CD4-positive, CD25-positive, alpha-beta regulatory T cell (primary cell): Measurements from ENCODE around the gene NUDT2. TPM values are rescaled to one million over a fixed set of nuclear protein-coding genes. Genes with fewer than 3 reads are reported as not detected.

ENCODE experiments used
- ATAC-seq, 2 donors: fragments of 150-1000 bp; cut with Tn5 transposase; one replicate each; pipeline ENCODE4 v1.10.0; 2021; ENCODE audit warnings: low read depth in 2 of 2, moderate number of reproducible peaks in 2 of 2, moderate library complexity in 1 of 2
- DNase-seq, 3 donors: peaks; one replicate each; pipeline versions ENCODE4 v3.0.0 to v3.0.0-alpha.2; 2012 to 2022; ENCODE audit warnings: mixed read lengths in 1 of 3
- H3K27ac ChIP-seq: one replicate; pipeline ENCODE4 v1.7.0; 2013; ENCODE audit warnings: mild to moderate bottlenecking, low read length; ENCODE audit not compliant: insufficient read depth, poor library complexity, severe bottlenecking
- H3K27me3 ChIP-seq: one replicate; pipeline ENCODE4 v1.7.0; 2013; ENCODE audit warnings: low read length; ENCODE audit not compliant: control insufficient read depth, insufficient read depth
- H3K36me3 ChIP-seq: one replicate; pipeline ENCODE4 v1.7.0; 2013; ENCODE audit warnings: mild to moderate bottlenecking, low read length, moderate library complexity; ENCODE audit not compliant: control insufficient read depth, insufficient read depth
- H3K4me1 ChIP-seq: 2 replicates; pipeline ENCODE4 v1.7.0; 2013; ENCODE audit warnings: mild to moderate bottlenecking, low read length; ENCODE audit not compliant: insufficient read depth, control insufficient read depth, poor library complexity, severe bottlenecking
- H3K4me3 ChIP-seq: one replicate; pipeline ENCODE4 v1.7.0; 2013; ENCODE audit warnings: low read depth, mild to moderate bottlenecking, low read length, moderate library complexity
- H3K9me3 ChIP-seq, 2 experiments: 1 replicate in 1 of 2; 2 replicates in 1 of 2; pipeline ENCODE4 v1.7.0; 2013; ENCODE audit warnings: low read length in 2 of 2, mild to moderate bottlenecking in 1 of 2, moderate library complexity in 1 of 2; ENCODE audit not compliant: control insufficient read depth in 2 of 2
- H3K27ac Mint-ChIP-seq, 3 donors: one replicate each; pipeline ENCODE4 v1.8.0; 2020 to 2022; ENCODE audit warnings: mild to moderate bottlenecking in 3 of 3, mixed read lengths in 3 of 3, moderate library complexity in 2 of 3
- H3K27me3 Mint-ChIP-seq: one replicate; pipeline ENCODE4 v1.8.0; 2022; ENCODE audit warnings: mild to moderate bottlenecking, mixed read lengths
- H3K36me3 Mint-ChIP-seq: one replicate; pipeline ENCODE4 v1.8.0; 2020; ENCODE audit warnings: mixed read lengths
- H3K4me1 Mint-ChIP-seq, 4 donors: one replicate each; pipeline ENCODE4 v1.8.0; 2020 to 2022; ENCODE audit warnings: mixed read lengths in 4 of 4, mild to moderate bottlenecking in 1 of 4
- H3K4me3 Mint-ChIP-seq, 4 donors: one replicate each; pipeline ENCODE4 v1.8.0; 2020 to 2022; ENCODE audit warnings: mild to moderate bottlenecking in 4 of 4, mixed read lengths in 4 of 4, moderate library complexity in 3 of 4
- H3K9me3 Mint-ChIP-seq, 7 donors: one replicate each; pipeline ENCODE4 v1.8.0; 2020 to 2022; ENCODE audit warnings: mixed read lengths in 7 of 7, mild to moderate bottlenecking in 3 of 7, moderate library complexity in 2 of 7
- polyA plus RNA-seq, 4 donors: library from polyadenylated mRNA; unstranded; fragments of 300-500 nt; fragmentation: Illumina TruSeq; gene quantifications; one replicate each; pipeline ENCODE4 v1.2.3, GENCODE V29; 2021
- total RNA-seq: library from RNA; stranded (reverse); gene quantifications from one replicate; pipeline ENCODE4 v1.2.3, GENCODE V29; 2022

The NUDT2 gene
- total and polyA plus RNA-seq, 5 donors from 2014 or later: 7.1 to 67.0 (median 47.1) TPM

- no peaks in the 10 kb centered on the region for H3K36me3 ChIP-seq
- no peak overlapping the region for H3K27ac ChIP-seq
- H3K27me3 ChIP-seq: no peaks in the 10 kb centered on the region
- DNase-seq: no peak
- peaks cover 43% of the 10 kb centered on the region for H3K4me1 ChIP-seq
- Mint-ChIP-seq H3K9me3 (peaks cover 0 to 2% (median 0%) of the 10 kb centered on the region in 7 donors), H3K36me3 (no peaks in the 10 kb centered on the region), H3K27ac (peak overlapping the region in 2 of 3 donors; percentile 25 to 52), H3K4me1 (peaks cover 8 to 57% (median 31%) of the 10 kb centered on the region in 4 donors), H3K4me3 (peak overlapping the region; percentile 78 to 91 (median 88)), H3K27me3 (no peaks in the 10 kb centered on the region)
- no peaks in the 10 kb centered on the region for H3K9me3 ChIP-seq
- no peak overlapping the region for H3K4me3 ChIP-seq
- ATAC-seq: no peak
These were observed 49.1 kb downstream of the NUDT2 start for GRCh38 chr9:34378376-34379060.

DNA sequence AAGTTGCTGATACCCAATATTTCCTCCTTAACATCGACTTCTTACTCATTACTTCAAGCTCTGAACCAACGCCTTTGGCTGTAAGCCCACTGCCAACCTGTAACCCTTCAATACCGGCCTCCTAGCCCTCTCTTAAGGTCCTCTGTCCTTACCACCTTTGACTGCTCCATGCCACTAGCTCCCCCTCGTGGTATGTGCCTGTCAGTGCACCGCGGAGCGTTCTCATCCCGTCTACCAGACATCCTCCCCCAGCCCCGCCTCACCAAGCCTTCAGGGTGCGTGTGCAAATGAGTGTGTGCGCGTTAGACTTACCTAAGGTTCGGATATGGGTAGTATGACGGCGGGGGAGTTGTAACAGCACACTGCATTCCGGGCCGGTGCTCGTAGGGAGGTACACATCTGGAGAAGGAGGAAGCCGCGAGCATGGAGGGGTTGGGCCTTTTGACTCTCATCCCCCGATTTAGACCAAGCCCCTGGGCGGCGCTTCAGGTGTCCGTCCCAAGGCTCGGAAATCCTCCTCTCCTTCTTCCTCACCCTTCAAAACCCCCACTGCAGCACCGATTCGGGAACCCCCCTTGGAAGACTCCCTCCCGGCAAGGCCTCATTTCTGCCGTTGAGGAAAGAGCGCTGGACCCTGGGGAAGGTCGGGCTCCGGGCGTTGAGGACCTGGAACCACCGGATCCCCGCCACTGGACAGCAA, 50.1 kb downstream of the NUDT2 start:
- peaks cover 0 to 2% (median 0%) of the 10 kb centered on the region in 7 donors for H3K9me3 Mint-ChIP-seq
- H3K27ac ChIP-seq: peak overlapping the region; percentile 55
- peaks cover 43% of the 10 kb centered on the region for H3K4me1 ChIP-seq
- ATAC-seq: peak; percentile 40 to 41
- peak overlapping the region; percentile 78 to 91 (median 88) for H3K4me3 Mint-ChIP-seq
- H3K36me3 ChIP-seq: no peaks in the 10 kb centered on the region
- DNase-seq: peak; percentile 83 to 94 (median 89)
- no peaks in the 10 kb centered on the region for H3K9me3 ChIP-seq
- peak overlapping the region; percentile 57 for H3K4me3 ChIP-seq
- H3K27ac Mint-ChIP-seq: peak overlapping the region; percentile 59 to 95 (median 85)
- H3K27me3 Mint-ChIP-seq: no peaks in the 10 kb centered on the region
- peaks cover 4 to 51% (median 31%) of the 10 kb centered on the region in 4 donors for H3K4me1 Mint-ChIP-seq
- no peaks in the 10 kb centered on the region for H3K36me3 Mint-ChIP-seq
- H3K27me3 ChIP-seq: no peaks in the 10 kb centered on the region

GRCh38 chr9:34380034-34380510, 50.7 kb downstream of the NUDT2 start:
- peak in 2 of 3 donors; percentile 1 to 24 for DNase-seq

GRCh38 chr9:34380511-34381315, 51.3 kb downstream of the NUDT2 start:
- peak overlapping the region; percentile 53 for H3K4me3 ChIP-seq
- no peaks in the 10 kb centered on the region for H3K9me3 Mint-ChIP-seq
- no peaks in the 10 kb centered on the region for H3K27me3 ChIP-seq
- peaks cover 4 to 42% (median 27%) of the 10 kb centered on the region in 4 donors for H3K4me1 Mint-ChIP-seq
- peak overlapping the region; percentile 78 to 91 (median 88) for H3K4me3 Mint-ChIP-seq
- DNase-seq (peak; percentile 76 to 90 (median 78)), ATAC-seq (peak; percentile 46 to 49)
- peak overlapping the region; percentile 55 for H3K27ac ChIP-seq
- no peaks in the 10 kb centered on the region for H3K27me3 Mint-ChIP-seq
- peaks cover 42% of the 10 kb centered on the region for H3K4me1 ChIP-seq
- no peaks in the 10 kb centered on the region for H3K36me3 Mint-ChIP-seq
- no peaks in the 10 kb centered on the region for H3K36me3 ChIP-seq
- no peaks in the 10 kb centered on the region for H3K9me3 ChIP-seq
- H3K27ac Mint-ChIP-seq: peak overlapping the region; percentile 59 to 85 (median 63)

More at GRCh38 chr9:34380034-34380510, 50.7 kb downstream of the NUDT2 start:
- no peak for ATAC-seq
- Histone ChIP-seq H3K4me1 (peaks cover 43% of the 10 kb centered on the region), H3K36me3 (no peaks in the 10 kb centered on the region), H3K9me3 (no peaks in the 10 kb centered on the region), H3K4me3 (peak overlapping the region; percentile 57), H3K27ac (peak overlapping the region; percentile 55), H3K27me3 (no peaks in the 10 kb centered on the region)
- H3K27ac Mint-ChIP-seq: peak overlapping the region; percentile 59 to 95 (median 85)
- H3K9me3 Mint-ChIP-seq: peaks cover 0 to 2% (median 0%) of the 10 kb centered on the region in 7 donors
- no peaks in the 10 kb centered on the region for H3K36me3 Mint-ChIP-seq
- peaks cover 4 to 49% (median 31%) of the 10 kb centered on the region in 4 donors for H3K4me1 Mint-ChIP-seq
- H3K27me3 Mint-ChIP-seq: no peaks in the 10 kb centered on the region
- peak overlapping the region; percentile 78 to 91 (median 88) for H3K4me3 Mint-ChIP-seq

DNA sequence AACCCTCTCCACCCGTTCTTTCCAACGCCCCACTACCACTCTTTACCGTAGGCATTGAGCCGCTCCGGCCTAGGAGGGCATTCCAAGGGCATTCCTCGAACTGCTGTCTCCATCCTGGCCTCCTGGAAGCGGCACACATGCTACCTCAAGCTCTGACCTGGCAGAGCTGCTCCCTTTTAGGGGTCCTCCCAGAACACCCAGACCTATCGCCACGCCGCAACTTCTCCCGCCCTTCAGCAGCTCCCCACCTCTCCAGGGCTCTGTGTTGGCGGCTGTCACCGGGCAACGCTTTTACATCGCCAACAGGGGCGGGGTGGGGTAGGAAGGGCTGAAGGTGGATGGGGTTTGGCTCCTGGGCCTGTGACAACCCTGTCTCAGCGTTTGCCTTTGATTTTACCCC, 52.0 kb downstream of the NUDT2 start:
- no peak for ATAC-seq
- peaks cover 4 to 37% (median 22%) of the 10 kb centered on the region in 4 donors for H3K4me1 Mint-ChIP-seq
- H3K27me3 Mint-ChIP-seq: no peaks in the 10 kb centered on the region
- H3K4me1 ChIP-seq: peaks cover 36% of the 10 kb centered on the region
- no peaks in the 10 kb centered on the region for H3K36me3 ChIP-seq
- H3K4me3 ChIP-seq: peak overlapping the region; percentile 53
- no peak overlapping the region for H3K27ac ChIP-seq
- H3K9me3 Mint-ChIP-seq: no peaks in the 10 kb centered on the region
- peak in 2 of 3 donors; percentile 10 to 23 for DNase-seq
- H3K4me3 Mint-ChIP-seq: peak overlapping the region; percentile 78 to 91 (median 88)
- H3K27me3 ChIP-seq: no peaks in the 10 kb centered on the region
- peak overlapping the region; percentile 59 to 85 (median 60) for H3K27ac Mint-ChIP-seq
- no peaks in the 10 kb centered on the region for H3K36me3 Mint-ChIP-seq
- no peaks in the 10 kb centered on the region for H3K9me3 ChIP-seq

- no peak for ATAC-seq
- peaks cover 31% of the 10 kb centered on the region for H3K4me1 ChIP-seq
- no peak overlapping the region for H3K4me3 ChIP-seq
- no peaks in the 10 kb centered on the region for H3K9me3 ChIP-seq
- Mint-ChIP-seq H3K27ac (peak overlapping the region in 2 of 3 donors; percentile 59 to 85), H3K36me3 (no peaks in the 10 kb centered on the region), H3K27me3 (no peaks in the 10 kb centered on the region), H3K4me3 (peak overlapping the region in 3 of 4 donors; percentile 78 to 91 (median 89)), H3K9me3 (no peaks in the 10 kb centered on the region), H3K4me1 (peaks cover 4 to 33% (median 20%) of the 10 kb centered on the region in 4 donors)
- H3K27ac ChIP-seq: no peak overlapping the region
- DNase-seq: no peak
- H3K36me3 ChIP-seq: no peaks in the 10 kb centered on the region
- H3K27me3 ChIP-seq: no peaks in the 10 kb centered on the region
These were observed 52.7 kb downstream of the NUDT2 start for GRCh38 chr9:34382054-34382453.

DNA sequence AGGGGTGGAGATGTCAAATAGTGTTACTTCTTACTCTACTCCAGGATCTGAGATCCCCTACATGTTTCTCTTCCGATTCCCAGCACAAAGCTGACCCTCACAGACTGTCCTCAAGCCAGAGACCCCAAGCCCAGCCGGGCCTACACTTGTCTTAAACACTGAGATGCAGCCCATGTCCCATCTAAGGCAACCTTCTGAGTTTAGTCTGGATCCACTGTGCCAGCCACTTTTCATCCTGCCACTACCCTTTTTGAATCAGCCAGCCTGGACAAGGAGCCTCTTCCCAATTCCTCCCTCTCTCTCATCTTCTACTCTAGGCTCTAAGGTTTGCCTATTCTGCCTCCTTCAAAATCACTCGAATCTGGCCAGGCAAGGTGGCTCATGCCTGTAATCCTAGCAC, 53.5 kb downstream of the NUDT2 start:
- Histone ChIP-seq H3K27ac (no peak overlapping the region), H3K4me1 (peaks cover 23% of the 10 kb centered on the region), H3K4me3 (no peak overlapping the region), H3K36me3 (no peaks in the 10 kb centered on the region), H3K27me3 (no peaks in the 10 kb centered on the region), H3K9me3 (no peaks in the 10 kb centered on the region)
- Mint-ChIP-seq H3K4me3 (peak overlapping the region in 2 of 4 donors; percentile 46 to 76), H3K4me1 (peaks cover 8 to 31% (median 19%) of the 10 kb centered on the region in 4 donors), H3K27me3 (no peaks in the 10 kb centered on the region), H3K36me3 (no peaks in the 10 kb centered on the region), H3K27ac (peak overlapping the region in 1 of 3 donors; percentile 20), H3K9me3 (no peaks in the 10 kb centered on the region)
- ATAC-seq (no peak), DNase-seq (no peak)
